SK-N-SH treated with all-trans-retinoic acid at 6 μM for 48 hours (cell line): ENCODE data around the gene THSD1.

ENCODE experiments used
- ATAC-seq: fragments of 200-7000 bp; cut with Tn5 transposase; 3 replicates; pipeline ENCODE4 v1.9.1; 2020; ENCODE audit warnings: mild to moderate bottlenecking, moderate library complexity
- ARNTL ChIP-seq: fragments of 450-650 bp; formaldehyde crosslinking; IDR thresholded peaks from 2 replicates; pipeline ENCODE4 v1.5.0; 2020; ENCODE audit warnings: low read depth, mild to moderate bottlenecking, moderate library complexity, borderline replicate concordance
- BACH2 ChIP-seq: fragments of 250-450 bp; sonication (Bioruptor Pico); IDR thresholded peaks from 2 replicates; pipeline ENCODE4 v1.9.0; 2021; ENCODE audit warnings: mild to moderate bottlenecking, borderline replicate concordance
- CREB5 ChIP-seq: fragments of 250-450 bp; sonication (Bioruptor Pico); IDR thresholded peaks from 2 replicates; pipeline ENCODE4 v1.5.1; 2020; ENCODE audit warnings: low read depth, mild to moderate bottlenecking, moderate library complexity
- CSRNP3 ChIP-seq: fragments of 250-450 bp; sonication (Bioruptor Pico); IDR thresholded peaks from 2 replicates; pipeline ENCODE4 v1.5.1; 2021; ENCODE audit warnings: mild to moderate bottlenecking, moderate library complexity
- ESRRG ChIP-seq: fragments of 250-450 bp; sonication (Bioruptor Pico); IDR thresholded peaks from 2 replicates; pipeline ENCODE4 v1.6.1; 2021; ENCODE audit warnings: mild to moderate bottlenecking
- GLIS3 ChIP-seq: fragments of 250-450 bp; sonication (Bioruptor Pico); IDR thresholded peaks from 2 replicates; pipeline ENCODE4 v1.5.0; 2020; ENCODE audit warnings: mild to moderate bottlenecking, moderate library complexity
- ISL1 ChIP-seq: fragments of 250-450 bp; sonication (Bioruptor Pico); IDR thresholded peaks from 2 replicates; pipeline ENCODE4 v2.1.2; 2022; ENCODE audit warnings: mild to moderate bottlenecking, moderate library complexity
- POU6F1 ChIP-seq: fragments of 250-450 bp; sonication (Bioruptor Pico); IDR thresholded peaks from 2 replicates; pipeline ENCODE4 v1.8.0; 2021; ENCODE audit warnings: low read depth, mild to moderate bottlenecking, moderate library complexity, borderline replicate concordance
- PPARA ChIP-seq: fragments of 250-450 bp; sonication (Bioruptor Pico); IDR thresholded peaks from 2 replicates; pipeline ENCODE4 v1.5.0; 2020; ENCODE audit warnings: mild to moderate bottlenecking, borderline replicate concordance
- RARB ChIP-seq: fragments of 250-450 bp; sonication (Bioruptor Pico); IDR thresholded peaks from 2 replicates; pipeline ENCODE4 v1.8.0; 2021; ENCODE audit warnings: mild to moderate bottlenecking, moderate library complexity
- SNAI2 ChIP-seq: fragments of 250-450 bp; sonication (Bioruptor Pico); IDR thresholded peaks from 2 replicates; pipeline ENCODE4 v1.5.0; 2020; ENCODE audit warnings: mild to moderate bottlenecking, moderate library complexity
- TCF4 ChIP-seq: fragments of 250-450 bp; sonication (Bioruptor Pico); IDR thresholded peaks from 2 replicates; pipeline ENCODE4 v1.8.0; 2021; ENCODE audit warnings: mild to moderate bottlenecking, moderate library complexity, borderline replicate concordance
- TOX ChIP-seq: fragments of 250-450 bp; sonication (Bioruptor Pico); IDR thresholded peaks from 2 replicates; pipeline ENCODE4 v1.8.0; 2021; ENCODE audit warnings: mild to moderate bottlenecking, moderate library complexity, borderline replicate concordance
- TSHZ2 ChIP-seq: fragments of 250-450 bp; sonication (Bioruptor Pico); IDR thresholded peaks from 2 replicates; pipeline ENCODE4 v1.5.0; 2020; ENCODE audit warnings: mild to moderate bottlenecking, moderate library complexity
- ZFP3 ChIP-seq: fragments of 250-450 bp; sonication (Bioruptor Pico); IDR thresholded peaks from 2 replicates; pipeline ENCODE4 v1.5.0; 2020; ENCODE audit warnings: mild to moderate bottlenecking, moderate library complexity
- ZFP30 ChIP-seq: fragments of 450-650 bp; formaldehyde crosslinking; IDR thresholded peaks from 2 replicates; pipeline ENCODE4 v1.5.0; 2022; ENCODE audit warnings: mild to moderate bottlenecking, moderate library complexity
- ZNF565 ChIP-seq: fragments of 450-650 bp; formaldehyde crosslinking; conservative IDR thresholded peaks from 2 replicates; pipeline ENCODE4 v1.5.0; 2020; ENCODE audit warnings: low read depth, mild to moderate bottlenecking, moderate library complexity
- ZNF70 ChIP-seq: fragments of 450-650 bp; formaldehyde crosslinking; IDR thresholded peaks from 2 replicates; pipeline ENCODE4 v1.5.0; 2020; ENCODE audit warnings: mild to moderate bottlenecking, moderate library complexity
- ZNF8 ChIP-seq: fragments of 450-650 bp; formaldehyde crosslinking; IDR thresholded peaks from 2 replicates; pipeline ENCODE4 v1.5.0; 2020; ENCODE audit warnings: mild to moderate bottlenecking, moderate library complexity

The THSD1 gene

GRCh38 chr13:52406629-52407028 is 657 bp upstream of the THSD1 start:
- TF ChIP-seq CSRNP3 (CRISPR knock-in tag) = no peak
- no peak for TF ChIP-seq TOX (CRISPR knock-in tag)
- no peak for TF ChIP-seq PPARA (CRISPR knock-in tag)
- TF ChIP-seq ZFP30 (CRISPR knock-in tag) = no peak
- TF ChIP-seq TCF4 (CRISPR knock-in tag) = no peak
- TF ChIP-seq BACH2 (CRISPR knock-in tag) = no peak
- TF ChIP-seq CREB5 (CRISPR knock-in tag) = no peak
- no peak for TF ChIP-seq POU6F1 (CRISPR knock-in tag)
- TF ChIP-seq TSHZ2 (CRISPR knock-in tag) = no peak
- TF ChIP-seq RARB = no peak
- no peak for TF ChIP-seq ESRRG (CRISPR knock-in tag)
- no peak for ATAC-seq

GRCh38 chr13:52405369-52405766 is 604 bp downstream of the THSD1 start:
- TF ChIP-seq ZNF565 (no peak), POU6F1 (CRISPR knock-in tag) (no peak), ARNTL (CRISPR knock-in tag) (no peak), ZFP30 (CRISPR knock-in tag) (no peak), CSRNP3 (CRISPR knock-in tag) (no peak), TOX (CRISPR knock-in tag) (no peak), ZNF8 (no peak), GLIS3 (CRISPR knock-in tag) (no peak), BACH2 (CRISPR knock-in tag) (no peak), CREB5 (CRISPR knock-in tag) (no peak), SNAI2 (no peak), RARB (no peak), TCF4 (CRISPR knock-in tag) (no peak), ZFP3 (CRISPR knock-in tag) (no peak), ISL1 (CRISPR knock-in tag) (no peak), ZNF70 (no peak), TSHZ2 (CRISPR knock-in tag) (no peak)
- TF ChIP-seq, all 23 proteins: peak for 0
- ATAC-seq = peak; percentile 61
